ENCODE data around the gene HELZ. TPM values are rescaled to one million over a fixed set of nuclear protein-coding genes. Genes with fewer than 3 reads are reported as not detected.

HELZ gene
- total and polyA plus RNA-seq, 2 of the 8 experiments (the other 6 are each of a cell fraction or from before 2014, with no cell fraction given) = 10.0 to 48.7 TPM

DNA sequence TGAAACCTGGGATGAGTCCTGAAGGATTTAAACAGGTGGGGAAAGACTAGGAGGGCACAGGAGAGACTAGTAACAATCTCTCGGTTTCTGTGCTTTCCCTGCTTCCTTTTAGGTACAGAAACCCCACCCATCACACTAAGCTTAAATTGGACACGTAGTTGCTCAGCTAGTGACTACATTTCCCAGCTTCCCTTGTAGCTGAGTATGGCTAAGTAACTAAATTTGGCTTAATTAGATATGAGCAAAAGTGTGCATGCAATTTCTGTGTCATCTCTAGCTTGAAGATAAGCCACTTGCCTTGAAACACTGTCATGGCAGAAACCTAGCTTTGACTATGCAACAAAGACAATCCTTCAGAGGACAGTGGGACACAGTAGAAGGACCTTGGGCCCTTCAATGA is 164.2 kb downstream of the HELZ start:
- Histone ChIP-seq H3K23me2 (ENCODE audit: low read depth, low read length) (no peaks in the 10 kb centered on the region), H3K36me3 (ENCODE audit: control insufficient read depth in 2 of 4, insufficient read depth in 4 of 4, low read length in 3 of 4) (peaks cover 0 to 2% (median 0%) of the 10 kb centered on the region in 4 experiments; a peak in 1 of 8 replicates), H3K79me2 (ENCODE audit: control insufficient read depth in 1 of 2, insufficient read depth in 2 of 2, low read length in 2 of 2) (no peaks in the 10 kb centered on the region), H2BK12ac (ENCODE audit: low read depth, low read length) (no peak overlapping the region), H2BK120ac (replicated peaks; ENCODE audit: low read depth, low read length) (no peak overlapping the region), H2AFZ (ENCODE audit: low read length) (no peak overlapping the region), H3K23ac (ENCODE audit: insufficient read length) (no peak overlapping the region), H2BK20ac (ENCODE audit: low read length) (no peak overlapping the region), H3K18ac (ENCODE audit: extremely low read depth, low read length) (no peak overlapping the region), H3K27me3 (replicated peaks in 1 of 4; ENCODE audit: control insufficient read depth in 3 of 4, extremely low read depth in 1 of 4, insufficient read depth in 3 of 4, low read length in 3 of 4) (no peaks in the 10 kb centered on the region), H3K4me3 (ENCODE audit: extremely low read depth in 1 of 4, insufficient read depth in 2 of 4, low read depth in 3 of 4, low read length in 4 of 4) (no peak overlapping the region), H3K79me1 (ENCODE audit: low read depth, low read length) (no peaks in the 10 kb centered on the region), H3K4me1 (replicated peaks in 1 of 4; ENCODE audit: control insufficient read depth in 3 of 4, insufficient read depth in 4 of 4, low read length in 3 of 4) (no peaks in the 10 kb centered on the region), H4K91ac (replicated peaks; ENCODE audit: insufficient read length, low read length) (no peak overlapping the region), H3K9me3 (ENCODE audit: insufficient read depth in 2 of 2, low read depth in 1 of 2, low read length in 1 of 2) (no peaks in the 10 kb centered on the region), H3K4ac (replicated peaks; ENCODE audit: insufficient read length, low read depth, low read length) (no peak overlapping the region), H3K14ac (ENCODE audit: insufficient read length) (no peak overlapping the region), H3K4me2 (ENCODE audit: insufficient read depth in 1 of 2, low read depth in 2 of 2, low read length in 2 of 2) (no peak overlapping the region), H2BK5ac (ENCODE audit: low read depth, low read length) (no peak overlapping the region), H3K56ac (replicated peaks; ENCODE audit: insufficient read length, low read depth, low read length) (no peak overlapping the region), H2AK5ac (ENCODE audit: low read depth, low read length) (no peak overlapping the region), H3K9ac (replicated peaks in 1 of 4; ENCODE audit: extremely low read depth in 1 of 4, low read depth in 3 of 4, low read length in 3 of 4) (no peak overlapping the region), H3K27ac (ENCODE audit: low read depth, low read length) (no peak overlapping the region), H2BK15ac (ENCODE audit: low read length) (no peak overlapping the region), H4K20me1 (replicated peaks in 1 of 2; ENCODE audit: control insufficient read depth in 1 of 2, insufficient read depth in 2 of 2, low read length in 2 of 2) (no peaks in the 10 kb centered on the region), H4K5ac (ENCODE audit: insufficient read length, low read depth, low read length) (no peak overlapping the region), H4K8ac (ENCODE audit: extremely low read depth, insufficient read depth, low read length) (no peak overlapping the region)
- 83% methylated on average over 2 of the region's 2 CpGs; no CpG with 5 or more reads in 1 of the 2 experiments for WGBS, 2 experiments (ENCODE audit: extremely low coverage in 1 of 2, insufficient coverage in 1 of 2, insufficient read length in 1 of 2, insufficient replicate concordance in 2 of 2, low coverage in 1 of 2, low lambda C conversion rate in 2 of 2, missing lambda C conversion rate in 1 of 2)
- FAIRE-seq (no peak), DNase-seq (ENCODE audit: low read depth in 1 of 2, low spot score in 2 of 2) (no peak)
- ChIA-PET CTCF (ENCODE audit: partially characterized antibody) (interaction anchor here (0.5 to 1.9 kb wide), 6 partner anchors 9 to 1628 kb away, joined by 3 to 6 read pairs (median 3); no protein-coding TSS in a partner anchor), POLR2A (ENCODE audit: partially characterized antibody) (no interaction called here)
- TF ChIP-seq FOSL1 (IDR thresholded peaks at IDR 0.05; ENCODE audit: insufficient read depth, low read depth, low read length) (no peak), CTBP2 (IDR thresholded peaks at IDR 0.05; ENCODE audit: borderline replicate concordance, insufficient read depth, insufficient read length, low read length) (no peak), POLR2A (IDR thresholded peaks at IDR 0.05; ENCODE audit: control extremely low read depth in 1 of 2, low read depth in 2 of 2, low read length in 2 of 2) (no peak), EGR1 (IDR thresholded peaks at IDR 0.05; ENCODE audit: borderline replicate concordance, low read depth, low read length) (no peak), MAFK (IDR thresholded peaks at IDR 0.05; ENCODE audit: low read depth, low read length) (no peak), SP4 (IDR thresholded peaks at IDR 0.05; ENCODE audit: low read length) (no peak), TEAD4 (IDR thresholded peaks at IDR 0.05; ENCODE audit: low read depth, low read length) (no peak), NRF1 (IDR thresholded peaks at IDR 0.05; ENCODE audit: low read depth, low read length) (no peak), BRCA1 (IDR thresholded peaks at IDR 0.05; ENCODE audit: low read depth, low read length) (no peak), PHF8 (conservative IDR thresholded peaks at IDR 0.05; ENCODE audit: low read depth, low read length) (no peak), TAF1 (IDR thresholded peaks at IDR 0.05; ENCODE audit: low read depth, low read length) (no peak), ASH2L (IDR thresholded peaks at IDR 0.05; ENCODE audit: low read length) (no peak)
- TF ChIP-seq, protein P1, sequence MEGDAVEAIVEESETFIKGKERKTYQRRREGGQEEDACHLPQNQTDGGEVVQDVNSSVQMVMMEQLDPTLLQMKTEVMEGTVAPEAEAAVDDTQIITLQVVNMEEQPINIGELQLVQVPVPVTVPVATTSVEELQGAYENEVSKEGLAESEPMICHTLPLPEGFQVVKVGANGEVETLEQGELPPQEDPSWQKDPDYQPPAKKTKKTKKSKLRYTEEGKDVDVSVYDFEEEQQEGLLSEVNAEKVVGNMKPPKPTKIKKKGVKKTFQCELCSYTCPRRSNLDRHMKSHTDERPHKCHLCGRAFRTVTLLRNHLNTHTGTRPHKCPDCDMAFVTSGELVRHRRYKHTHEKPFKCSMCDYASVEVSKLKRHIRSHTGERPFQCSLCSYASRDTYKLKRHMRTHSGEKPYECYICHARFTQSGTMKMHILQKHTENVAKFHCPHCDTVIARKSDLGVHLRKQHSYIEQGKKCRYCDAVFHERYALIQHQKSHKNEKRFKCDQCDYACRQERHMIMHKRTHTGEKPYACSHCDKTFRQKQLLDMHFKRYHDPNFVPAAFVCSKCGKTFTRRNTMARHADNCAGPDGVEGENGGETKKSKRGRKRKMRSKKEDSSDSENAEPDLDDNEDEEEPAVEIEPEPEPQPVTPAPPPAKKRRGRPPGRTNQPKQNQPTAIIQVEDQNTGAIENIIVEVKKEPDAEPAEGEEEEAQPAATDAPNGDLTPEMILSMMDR (IDR thresholded peaks at IDR 0.05; ENCODE audit: control extremely low read depth in 1 of 3, insufficient read depth in 1 of 3, low read depth in 1 of 3, low read length in 3 of 3) = no peak
